A549 (cell line): ENCODE results near the gene OR6N1.

ENCODE experiments used
- BHLHE40 ChIP-seq: IDR thresholded peaks from 2 replicates; pipeline ENCODE4 v1.6.1; 2012; ENCODE audit warnings: low read depth, low read length, inconsistent platforms
- CHD2 ChIP-seq: fragments of 150-350 bp; IDR thresholded peaks from 2 replicates; pipeline ENCODE4 v1.6.1; 2014; ENCODE audit warnings: low read length; ENCODE audit not compliant: partially characterized antibody
- EP300 ChIP-seq, 2 experiments: fragments of >200 bp; sonication (Bioruptor Twin); formaldehyde crosslinking; IDR thresholded peaks; 2 replicates in 1 of 2; 3 replicates in 1 of 2; pipeline ENCODE4 v1.6.1; 2016 to 2017
- POLR2A ChIP-seq: IDR thresholded peaks from 2 replicates; pipeline ENCODE4 v1.6.1; 2012; ENCODE audit warnings: mild to moderate bottlenecking, low read length
- RFX5 ChIP-seq: fragments of 450-650 bp; IDR thresholded peaks from 2 replicates; pipeline ENCODE4 v1.7.1; 2014; ENCODE audit warnings: antibody characterized with exemption, mild to moderate bottlenecking, moderate library complexity
- SREBF2 ChIP-seq: fragments of 450-650 bp; IDR thresholded peaks from 2 replicates; pipeline ENCODE4 v1.6.1; 2014; ENCODE audit warnings: mild to moderate bottlenecking, moderate library complexity
- TF ChIP-seq, protein P1 (sequence below): fragments of >200 bp; sonication (Bioruptor Twin); formaldehyde crosslinking; IDR thresholded peaks from 3 replicates; pipeline ENCODE4 v1.6.1; 2016
- TF ChIP-seq, protein P2 (sequence below): fragments of >200 bp; sonication (Bioruptor Twin); formaldehyde crosslinking; IDR thresholded peaks from 3 replicates; pipeline ENCODE4 v1.5.1; 2016
- TF ChIP-seq, protein P3 (sequence below): IDR thresholded peaks from 2 replicates; pipeline ENCODE4 v1.6.1; 2012
- TF ChIP-seq, protein P4 (sequence below): fragments of 200-600 bp; sonication (generic); IDR thresholded peaks from 2 replicates; pipeline ENCODE4 v1.6.1; 2016; ENCODE audit warnings: antibody characterized with exemption, mild to moderate bottlenecking, moderate library complexity
- TF ChIP-seq, protein P5 (sequence below): fragments of 250-450 bp; sonication (Bioruptor Pico); IDR thresholded peaks from 2 replicates; pipeline ENCODE4 v1.5.0; 2021; ENCODE audit warnings: mild to moderate bottlenecking, moderate library complexity, borderline replicate concordance

DNA sequence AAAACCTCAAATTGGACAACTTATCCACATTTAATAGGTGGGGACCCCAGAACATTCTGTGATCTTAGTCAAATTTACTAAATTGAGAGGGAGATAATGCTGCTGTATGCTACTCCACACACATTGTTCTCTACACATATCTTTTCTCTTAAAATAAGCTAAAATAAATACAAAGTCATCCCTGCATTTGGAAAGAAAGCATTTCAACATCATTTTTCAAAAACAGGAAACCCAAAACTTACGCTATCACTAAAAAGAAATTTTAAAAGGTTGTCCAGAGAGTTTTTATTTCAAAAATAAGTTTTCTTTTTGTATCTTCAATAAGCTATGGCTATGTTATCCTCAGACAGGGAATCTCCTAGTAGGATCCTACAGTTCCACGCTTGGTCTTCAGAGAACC lies 28.5 kb upstream of the OR6N1 start:
- TF ChIP-seq, protein P1, sequence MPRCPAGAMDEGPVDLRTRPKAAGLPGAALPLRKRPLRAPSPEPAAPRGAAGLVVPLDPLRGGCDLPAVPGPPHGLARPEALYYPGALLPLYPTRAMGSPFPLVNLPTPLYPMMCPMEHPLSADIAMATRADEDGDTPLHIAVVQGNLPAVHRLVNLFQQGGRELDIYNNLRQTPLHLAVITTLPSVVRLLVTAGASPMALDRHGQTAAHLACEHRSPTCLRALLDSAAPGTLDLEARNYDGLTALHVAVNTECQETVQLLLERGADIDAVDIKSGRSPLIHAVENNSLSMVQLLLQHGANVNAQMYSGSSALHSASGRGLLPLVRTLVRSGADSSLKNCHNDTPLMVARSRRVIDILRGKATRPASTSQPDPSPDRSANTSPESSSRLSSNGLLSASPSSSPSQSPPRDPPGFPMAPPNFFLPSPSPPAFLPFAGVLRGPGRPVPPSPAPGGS: no peak
- TF ChIP-seq EP300 (IDR thresholded peaks at IDR 0.05): no peak
- TF ChIP-seq, protein P2, sequence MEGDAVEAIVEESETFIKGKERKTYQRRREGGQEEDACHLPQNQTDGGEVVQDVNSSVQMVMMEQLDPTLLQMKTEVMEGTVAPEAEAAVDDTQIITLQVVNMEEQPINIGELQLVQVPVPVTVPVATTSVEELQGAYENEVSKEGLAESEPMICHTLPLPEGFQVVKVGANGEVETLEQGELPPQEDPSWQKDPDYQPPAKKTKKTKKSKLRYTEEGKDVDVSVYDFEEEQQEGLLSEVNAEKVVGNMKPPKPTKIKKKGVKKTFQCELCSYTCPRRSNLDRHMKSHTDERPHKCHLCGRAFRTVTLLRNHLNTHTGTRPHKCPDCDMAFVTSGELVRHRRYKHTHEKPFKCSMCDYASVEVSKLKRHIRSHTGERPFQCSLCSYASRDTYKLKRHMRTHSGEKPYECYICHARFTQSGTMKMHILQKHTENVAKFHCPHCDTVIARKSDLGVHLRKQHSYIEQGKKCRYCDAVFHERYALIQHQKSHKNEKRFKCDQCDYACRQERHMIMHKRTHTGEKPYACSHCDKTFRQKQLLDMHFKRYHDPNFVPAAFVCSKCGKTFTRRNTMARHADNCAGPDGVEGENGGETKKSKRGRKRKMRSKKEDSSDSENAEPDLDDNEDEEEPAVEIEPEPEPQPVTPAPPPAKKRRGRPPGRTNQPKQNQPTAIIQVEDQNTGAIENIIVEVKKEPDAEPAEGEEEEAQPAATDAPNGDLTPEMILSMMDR: no peak
- TF ChIP-seq RFX5: no peak
- no peak for TF ChIP-seq SREBF2
- TF ChIP-seq POLR2A: no peak
- no peak for TF ChIP-seq BHLHE40
- TF ChIP-seq, protein P3, sequence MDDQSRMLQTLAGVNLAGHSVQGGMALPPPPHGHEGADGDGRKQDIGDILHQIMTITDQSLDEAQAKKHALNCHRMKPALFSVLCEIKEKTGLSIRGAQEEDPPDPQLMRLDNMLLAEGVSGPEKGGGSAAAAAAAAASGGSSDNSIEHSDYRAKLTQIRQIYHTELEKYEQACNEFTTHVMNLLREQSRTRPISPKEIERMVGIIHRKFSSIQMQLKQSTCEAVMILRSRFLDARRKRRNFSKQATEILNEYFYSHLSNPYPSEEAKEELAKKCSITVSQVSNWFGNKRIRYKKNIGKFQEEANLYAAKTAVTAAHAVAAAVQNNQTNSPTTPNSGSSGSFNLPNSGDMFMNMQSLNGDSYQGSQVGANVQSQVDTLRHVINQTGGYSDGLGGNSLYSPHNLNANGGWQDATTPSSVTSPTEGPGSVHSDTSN: no peak
- no peak for TF ChIP-seq CHD2
- TF ChIP-seq, protein P4, sequence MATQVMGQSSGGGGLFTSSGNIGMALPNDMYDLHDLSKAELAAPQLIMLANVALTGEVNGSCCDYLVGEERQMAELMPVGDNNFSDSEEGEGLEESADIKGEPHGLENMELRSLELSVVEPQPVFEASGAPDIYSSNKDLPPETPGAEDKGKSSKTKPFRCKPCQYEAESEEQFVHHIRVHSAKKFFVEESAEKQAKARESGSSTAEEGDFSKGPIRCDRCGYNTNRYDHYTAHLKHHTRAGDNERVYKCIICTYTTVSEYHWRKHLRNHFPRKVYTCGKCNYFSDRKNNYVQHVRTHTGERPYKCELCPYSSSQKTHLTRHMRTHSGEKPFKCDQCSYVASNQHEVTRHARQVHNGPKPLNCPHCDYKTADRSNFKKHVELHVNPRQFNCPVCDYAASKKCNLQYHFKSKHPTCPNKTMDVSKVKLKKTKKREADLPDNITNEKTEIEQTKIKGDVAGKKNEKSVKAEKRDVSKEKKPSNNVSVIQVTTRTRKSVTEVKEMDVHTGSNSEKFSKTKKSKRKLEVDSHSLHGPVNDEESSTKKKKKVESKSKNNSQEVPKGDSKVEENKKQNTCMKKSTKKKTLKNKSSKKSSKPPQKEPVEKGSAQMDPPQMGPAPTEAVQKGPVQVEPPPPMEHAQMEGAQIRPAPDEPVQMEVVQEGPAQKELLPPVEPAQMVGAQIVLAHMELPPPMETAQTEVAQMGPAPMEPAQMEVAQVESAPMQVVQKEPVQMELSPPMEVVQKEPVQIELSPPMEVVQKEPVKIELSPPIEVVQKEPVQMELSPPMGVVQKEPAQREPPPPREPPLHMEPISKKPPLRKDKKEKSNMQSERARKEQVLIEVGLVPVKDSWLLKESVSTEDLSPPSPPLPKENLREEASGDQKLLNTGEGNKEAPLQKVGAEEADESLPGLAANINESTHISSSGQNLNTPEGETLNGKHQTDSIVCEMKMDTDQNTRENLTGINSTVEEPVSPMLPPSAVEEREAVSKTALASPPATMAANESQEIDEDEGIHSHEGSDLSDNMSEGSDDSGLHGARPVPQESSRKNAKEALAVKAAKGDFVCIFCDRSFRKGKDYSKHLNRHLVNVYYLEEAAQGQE: no peak
- TF ChIP-seq, protein P5, sequence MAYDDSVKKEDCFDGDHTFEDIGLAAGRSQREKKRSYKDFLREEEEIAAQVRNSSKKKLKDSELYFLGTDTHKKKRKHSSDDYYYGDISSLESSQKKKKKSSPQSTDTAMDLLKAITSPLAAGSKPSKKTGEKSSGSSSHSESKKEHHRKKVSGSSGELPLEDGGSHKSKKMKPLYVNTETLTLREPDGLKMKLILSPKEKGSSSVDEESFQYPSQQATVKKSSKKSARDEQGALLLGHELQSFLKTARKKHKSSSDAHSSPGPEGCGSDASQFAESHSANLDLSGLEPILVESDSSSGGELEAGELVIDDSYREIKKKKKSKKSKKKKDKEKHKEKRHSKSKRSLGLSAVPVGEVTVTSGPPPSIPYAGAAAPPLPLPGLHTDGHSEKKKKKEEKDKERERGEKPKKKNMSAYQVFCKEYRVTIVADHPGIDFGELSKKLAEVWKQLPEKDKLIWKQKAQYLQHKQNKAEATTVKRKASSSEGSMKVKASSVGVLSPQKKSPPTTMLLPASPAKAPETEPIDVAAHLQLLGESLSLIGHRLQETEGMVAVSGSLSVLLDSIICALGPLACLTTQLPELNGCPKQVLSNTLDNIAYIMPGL (CRISPR knock-in tag): no peak
